Skin epidermis (tissue), 12 donors: ENCODE data around the gene NPAS4.

Source experiments
- H3K27ac ChIP-seq, 21 experiments: fragments of 200-600 bp; sonication (generic) in 11 of 21; one replicate each; pipeline ENCODE4 v1.5.0; 2020; ENCODE audit warnings: mild to moderate bottlenecking in 3 of 21, inconsistent platforms in 2 of 21, moderate library complexity in 2 of 21
- H3K4me3 ChIP-seq, 7 experiments: fragments of 200-600 bp; sonication (generic) in 2 of 7; one replicate each; pipeline ENCODE4 v1.5.0; 2020; ENCODE audit warnings: inconsistent platforms in 2 of 7, mild to moderate bottlenecking in 2 of 7, moderate library complexity in 1 of 7

Gene NPAS4

GRCh38 chr11:66472054-66472453, 51.2 kb downstream of the NPAS4 start:
- no peak overlapping the region for H3K27ac ChIP-seq
- H3K4me3 ChIP-seq = no peak overlapping the region

GRCh38 chr11:66473167-66473566, 52.3 kb downstream of the NPAS4 start:
- H3K27ac ChIP-seq = no peak overlapping the region
- no peak overlapping the region for H3K4me3 ChIP-seq

DNA sequence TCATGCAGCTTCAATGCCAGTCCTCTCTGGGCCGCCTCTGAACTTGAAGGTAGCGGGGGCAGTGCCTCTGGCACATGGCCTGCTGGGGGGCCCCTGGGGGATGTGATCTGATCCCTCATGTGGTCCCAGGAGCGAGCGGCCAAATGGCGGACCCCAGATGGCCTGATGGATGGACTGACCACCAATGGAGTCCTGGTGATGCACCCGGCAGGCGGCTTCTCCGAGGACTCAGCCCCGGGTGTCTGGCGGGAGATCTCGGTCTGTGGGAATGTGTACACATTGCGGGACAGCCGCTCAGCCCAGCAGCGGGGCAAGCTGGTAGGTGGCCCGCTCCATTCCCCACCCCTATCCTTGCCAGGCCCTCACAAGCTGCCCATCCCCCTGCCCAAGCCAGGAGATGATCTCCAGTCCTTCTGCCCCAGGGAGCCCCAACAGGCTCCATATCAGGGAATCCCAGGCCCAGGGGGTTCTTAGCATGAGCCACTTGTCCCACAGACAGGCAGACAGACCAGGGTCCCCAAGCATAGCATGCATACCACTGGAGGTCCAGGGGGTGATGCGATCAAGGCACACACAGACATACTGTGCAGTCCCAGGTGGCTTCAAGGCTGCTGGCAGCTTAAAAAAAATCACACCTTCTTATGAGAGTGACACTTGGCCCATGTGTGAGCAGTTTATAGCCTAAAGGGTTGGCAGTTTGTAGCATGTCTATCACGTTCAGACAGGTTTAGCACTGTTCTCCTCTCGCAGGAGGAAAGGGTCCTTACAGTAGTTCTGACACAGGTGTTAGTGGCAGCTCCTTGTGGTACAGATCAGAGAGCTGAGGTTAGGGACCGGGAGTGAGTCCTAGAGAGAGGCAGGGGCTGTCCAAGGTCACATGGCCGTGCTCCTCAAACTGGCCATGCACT, 53.0 kb downstream of the NPAS4 start:
- H3K4me3 ChIP-seq = no peak overlapping the region

GRCh38 chr11:66475349-66476172, 54.7 kb downstream of the NPAS4 start:
- no peak overlapping the region for H3K4me3 ChIP-seq
- no peak overlapping the region for H3K27ac ChIP-seq

More for the DNA sequence above, 53.0 kb downstream of the NPAS4 start:
- H3K27ac ChIP-seq = no peak overlapping the region
